ENCODE measurements around the gene C2orf66. TPM values are rescaled to one million over a fixed set of nuclear protein-coding genes. Genes with fewer than 3 reads are reported as not detected.

The C2orf66 gene
- total and polyA plus RNA-seq, 5 experiments from 2014 or later: not detected

Other genes with a start within 250 kb of the C2orf66 start
- gene HECW2, start 215.8 kb downstream of the C2orf66 start, total RNA-seq: under 1 TPM in 1 of 2 experiments, not detected in 1; 0.11 TPM
- under 1 TPM in 1 of 3 donors, not detected in 2; 0.12 TPM for gene HECW2, start 215.8 kb downstream of the C2orf66 start, polyA plus RNA-seq
- 1 to 10 TPM in 1 of 2 experiments, under 1 TPM in 1; 0.49 to 1.9 TPM for gene CCDC150, start 169.6 kb downstream of the C2orf66 start, total RNA-seq
- gene CCDC150, start 169.6 kb downstream of the C2orf66 start, polyA plus RNA-seq: not detected
- 10 to 100 TPM; 47.1 to 56.9 TPM for gene GTF3C3, start 9.7 kb downstream of the C2orf66 start, total RNA-seq
- gene GTF3C3, start 9.7 kb downstream of the C2orf66 start, polyA plus RNA-seq: 10 to 100 TPM in 2 of 3 donors, 1 to 10 TPM in 1; 9.6 to 13.8 (median 13.4) TPM
- 1 to 10 TPM; 7.5 to 9.7 TPM for gene PGAP1, start 117.4 kb upstream of the C2orf66 start, total RNA-seq
- 1 to 10 TPM in 1 of 3 donors, under 1 TPM in 2; 0.64 to 1.6 (median 0.67) TPM for gene PGAP1, start 117.4 kb upstream of the C2orf66 start, polyA plus RNA-seq

All from naive thymus-derived CD8-positive, alpha-beta T cell (primary cell).